Astrocyte (in vitro differentiated cells and primary cell): Measurements from ENCODE around the gene URGCP. TPM values are rescaled to one million over a fixed set of nuclear protein-coding genes. Genes with fewer than 3 reads are reported as not detected.

Experiments used
- DNase-seq: peaks from one replicate; pipeline ENCODE4 v3.0.0-alpha.2; 2010; ENCODE audit warnings: low read depth
- FAIRE-seq: peaks from 2 replicates; lab custom pipeline; 2011; peaks lifted over from hg19 to GRCh38; lab: Jason Lieb, UNC
- H2AFZ ChIP-seq: 2 replicates; pipeline ENCODE4 v1.6.0; 2012; ENCODE audit warnings: low read depth, low read length, inconsistent platforms
- H3K27ac ChIP-seq: 2 replicates; pipeline ENCODE4 v1.5.1; 2011; ENCODE audit warnings: low read depth, low read length, inconsistent platforms
- H3K27me3 ChIP-seq: 2 replicates; pipeline ENCODE4 v1.6.0; 2011; ENCODE audit warnings: low read length, inconsistent platforms; ENCODE audit not compliant: insufficient read depth
- H3K36me3 ChIP-seq: 2 replicates; pipeline ENCODE4 v1.5.1; 2011; ENCODE audit warnings: low read length, inconsistent platforms; ENCODE audit not compliant: insufficient read depth
- H3K4me1 ChIP-seq: 2 replicates; pipeline ENCODE4 v1.5.1; 2011; ENCODE audit warnings: low read length, inconsistent platforms; ENCODE audit not compliant: insufficient read depth
- H3K4me2 ChIP-seq: 2 replicates; pipeline ENCODE4 v1.6.0; 2012; ENCODE audit warnings: low read length, inconsistent platforms
- H3K4me3 ChIP-seq: 2 replicates; pipeline ENCODE4 v1.5.1; 2011; ENCODE audit warnings: low read depth, mild to moderate bottlenecking, low read length, inconsistent platforms; ENCODE audit not compliant: insufficient read depth
- H3K79me2 ChIP-seq: 2 replicates; pipeline ENCODE4 v1.6.0; 2012; ENCODE audit warnings: mild to moderate bottlenecking, low read length, inconsistent platforms; ENCODE audit not compliant: insufficient read depth
- H3K9ac ChIP-seq: 2 replicates; pipeline ENCODE4 v1.6.0; 2012; ENCODE audit warnings: mild to moderate bottlenecking, low read length, inconsistent platforms
- H3K9me3 ChIP-seq: 2 replicates; pipeline ENCODE4 v1.5.1; 2012; ENCODE audit warnings: low read depth, mild to moderate bottlenecking, low read length, inconsistent platforms; ENCODE audit not compliant: insufficient read depth
- H4K20me1 ChIP-seq: 2 replicates; pipeline ENCODE4 v1.6.0; 2012; ENCODE audit warnings: low read length, inconsistent platforms; ENCODE audit not compliant: insufficient read depth
- H3K27ac Mint-ChIP-seq: one replicate; pipeline ENCODE4 v1.8.0; 2021; ENCODE audit warnings: mild to moderate bottlenecking, mixed read lengths; ENCODE audit not compliant: unreplicated experiment
- H3K27me3 Mint-ChIP-seq: one replicate; pipeline ENCODE4 v1.8.0; 2021; ENCODE audit warnings: low read depth, mixed read lengths; ENCODE audit not compliant: unreplicated experiment
- H3K36me3 Mint-ChIP-seq: one replicate; pipeline ENCODE4 v1.8.0; 2021; ENCODE audit warnings: low read depth, mixed read lengths; ENCODE audit not compliant: unreplicated experiment
- H3K4me1 Mint-ChIP-seq: one replicate; pipeline ENCODE4 v1.8.0; 2021; ENCODE audit warnings: low read depth, mixed read lengths; ENCODE audit not compliant: unreplicated experiment
- H3K4me3 Mint-ChIP-seq: one replicate; pipeline ENCODE4 v1.8.0; 2021; ENCODE audit warnings: mild to moderate bottlenecking, moderate library complexity, mixed read lengths; ENCODE audit not compliant: unreplicated experiment
- H3K9me3 Mint-ChIP-seq: one replicate; pipeline ENCODE4 v1.8.0; 2021; ENCODE audit warnings: mild to moderate bottlenecking, mixed read lengths; ENCODE audit not compliant: unreplicated experiment
- CTCF ChIP-seq: IDR thresholded peaks from 2 replicates; pipeline ENCODE4 v1.5.1; 2011; ENCODE audit warnings: low read depth, mild to moderate bottlenecking, inconsistent platforms, low read length, moderate library complexity; ENCODE audit not compliant: insufficient read depth
- EZH2 ChIP-seq: IDR thresholded peaks from 2 replicates; pipeline ENCODE4 v1.6.1; 2012; ENCODE audit warnings: mild to moderate bottlenecking, low read length, inconsistent platforms; ENCODE audit not compliant: insufficient read depth
- total RNA-seq: library from RNA; stranded (reverse); gene quantifications from 2 replicates; pipeline ENCODE4 v1.2.1, GENCODE V29; 2021

Gene URGCP
- total RNA-seq, 1 donor from 2014 or later: 23.0 TPM

DNA sequence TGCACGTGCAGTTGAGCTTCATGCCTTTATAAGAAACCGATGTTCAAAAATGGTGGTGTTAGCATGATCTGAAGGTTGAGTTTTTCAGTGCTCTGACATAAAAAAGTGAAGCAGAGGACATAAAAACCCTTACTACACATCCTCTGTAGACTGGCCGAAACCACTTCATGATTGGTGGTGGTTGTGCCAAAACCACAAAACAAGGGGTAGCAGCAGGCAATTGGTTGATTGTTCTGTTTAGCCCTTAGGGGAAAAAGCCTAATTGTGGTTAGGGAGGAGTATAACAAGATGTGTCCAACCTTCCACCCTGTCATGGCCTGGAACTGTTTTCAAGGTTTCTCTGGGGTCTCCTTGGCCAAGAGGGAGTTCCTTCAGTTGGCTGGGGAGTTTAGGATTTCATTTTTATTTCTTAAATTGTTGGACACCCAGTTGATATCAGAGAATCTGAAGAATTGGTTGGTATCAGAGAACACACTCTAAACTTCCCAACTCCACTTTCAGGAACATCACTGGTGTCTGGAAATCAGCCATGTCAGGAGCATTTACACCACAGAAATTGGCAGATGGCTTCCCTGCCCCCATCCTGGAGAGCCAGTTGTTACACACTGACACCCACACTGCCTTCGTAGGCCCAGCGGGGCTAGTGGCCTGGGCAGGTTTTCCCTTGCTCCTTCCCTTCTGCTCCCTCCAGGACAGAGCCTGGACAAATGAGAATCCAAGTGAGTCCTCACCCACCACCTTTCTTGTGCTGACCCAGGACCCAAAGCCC lies 55.9 kb downstream of the URGCP start:
- H3K9ac ChIP-seq: no peak overlapping the region
- peaks cover 5% of the 10 kb centered on the region for H3K4me1 ChIP-seq
- H3K4me3 ChIP-seq: no peak overlapping the region
- Mint-ChIP-seq H3K4me1 (no peaks in the 10 kb centered on the region), H3K27me3 (no peaks in the 10 kb centered on the region), H3K27ac (no peak overlapping the region), H3K36me3 (no peaks in the 10 kb centered on the region), H3K9me3 (peaks cover 4% of the 10 kb centered on the region), H3K4me3 (no peak overlapping the region)
- DNase-seq: no peak
- TF ChIP-seq CTCF (no peak), EZH2 (no peak)
- no peaks in the 10 kb centered on the region for H3K79me2 ChIP-seq
- H4K20me1 ChIP-seq: no peaks in the 10 kb centered on the region
- H3K27ac ChIP-seq: no peak overlapping the region
- peaks cover 7% of the 10 kb centered on the region for H3K9me3 ChIP-seq
- no peak for FAIRE-seq
- H3K4me2 ChIP-seq: no peak overlapping the region
- H3K27me3 ChIP-seq: no peaks in the 10 kb centered on the region
- no peaks in the 10 kb centered on the region for H3K36me3 ChIP-seq
- H2AFZ ChIP-seq: no peak overlapping the region

- Histone ChIP-seq H3K36me3 (no peaks in the 10 kb centered on the region), H2AFZ (no peak overlapping the region), H3K27me3 (no peaks in the 10 kb centered on the region), H4K20me1 (no peaks in the 10 kb centered on the region), H3K9ac (no peak overlapping the region), H3K27ac (no peak overlapping the region), H3K4me1 (peaks cover 5% of the 10 kb centered on the region), H3K9me3 (peaks cover 7% of the 10 kb centered on the region), H3K4me3 (no peak overlapping the region), H3K4me2 (no peak overlapping the region), H3K79me2 (no peaks in the 10 kb centered on the region)
- Mint-ChIP-seq H3K4me1 (no peaks in the 10 kb centered on the region), H3K27me3 (peaks cover under 1% of the 10 kb centered on the region), H3K9me3 (peaks cover 4% of the 10 kb centered on the region), H3K4me3 (no peak overlapping the region), H3K36me3 (no peaks in the 10 kb centered on the region), H3K27ac (no peak overlapping the region)
- no peak for TF ChIP-seq CTCF
- no peak for TF ChIP-seq EZH2
- FAIRE-seq (no peak), DNase-seq (no peak)
These were observed 57.3 kb downstream of the URGCP start for GRCh38 chr7:43849047-43849446.

DNA sequence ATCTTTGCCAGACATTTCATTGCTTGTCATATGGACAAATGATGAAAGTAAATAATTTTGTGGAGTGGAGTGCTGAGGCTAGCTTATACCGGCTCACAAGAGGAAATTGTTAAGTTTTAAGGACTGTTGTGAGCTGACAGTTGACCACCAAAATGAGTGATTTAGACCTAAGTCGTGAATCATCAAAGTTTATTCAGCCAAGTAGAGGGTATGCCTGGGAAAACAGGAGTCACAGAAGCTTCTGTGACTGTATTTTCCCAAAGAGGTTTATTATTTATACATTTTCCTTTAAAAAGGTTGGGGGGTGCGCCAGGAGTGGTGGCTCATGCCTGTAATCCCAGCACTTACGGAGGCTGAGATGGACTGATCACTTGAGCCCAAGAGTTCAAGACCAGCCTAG lies 58.9 kb downstream of the URGCP start:
- no peaks in the 10 kb centered on the region for H3K27me3 ChIP-seq
- FAIRE-seq (no peak), DNase-seq (peak; percentile 79)
- H2AFZ ChIP-seq: no peak overlapping the region
- no peak overlapping the region for H3K27ac ChIP-seq
- H3K4me3 Mint-ChIP-seq: no peak overlapping the region
- no peaks in the 10 kb centered on the region for H3K79me2 ChIP-seq
- no peaks in the 10 kb centered on the region for H3K36me3 Mint-ChIP-seq
- H3K9ac ChIP-seq: no peak overlapping the region
- H4K20me1 ChIP-seq: no peaks in the 10 kb centered on the region
- no peak overlapping the region for H3K4me2 ChIP-seq
- no peak for TF ChIP-seq EZH2
- no peak for TF ChIP-seq CTCF
- H3K4me3 ChIP-seq: no peak overlapping the region
- peaks cover 5% of the 10 kb centered on the region for H3K4me1 ChIP-seq
- no peaks in the 10 kb centered on the region for H3K36me3 ChIP-seq
- peaks cover 2% of the 10 kb centered on the region for H3K27me3 Mint-ChIP-seq
- H3K9me3 ChIP-seq: peaks cover 7% of the 10 kb centered on the region
- H3K9me3 Mint-ChIP-seq: peaks cover 4% of the 10 kb centered on the region
- H3K27ac Mint-ChIP-seq: no peak overlapping the region
- no peaks in the 10 kb centered on the region for H3K4me1 Mint-ChIP-seq
